Fibroblast of skin of scalp (primary cell): ENCODE results near the gene ARHGEF40.

Experiments
- DNase-seq: peaks from one replicate; pipeline ENCODE4 v3.0.0-alpha.2; 2013

The ARHGEF40 gene

GRCh38 chr14:21040370-21040925 is 29.7 kb upstream of the ARHGEF40 start:
- no peak for DNase-seq

GRCh38 chr14:21040941-21041340 is 29.2 kb upstream of the ARHGEF40 start:
- peak; percentile 36 for DNase-seq

- DNase-seq: peak; percentile 14
Observed at GRCh38 chr14:21041676-21042433, 28.2 kb upstream of the ARHGEF40 start, which contains the start of gene RNASE7. RNASE7 (plus strand) TSS chr14:21042362; CDS start chr14:21042993, 631 bp downstream.

GRCh38 chr14:21042918-21043317 is 27.2 kb upstream of the ARHGEF40 start:
- DNase-seq: no peak

- DNase-seq: no peak
Observed at GRCh38 chr14:21043387-21043973, 26.6 kb upstream of the ARHGEF40 start.

- no peak for DNase-seq
Observed at GRCh38 chr14:21043974-21044618, 26.0 kb upstream of the ARHGEF40 start.

GRCh38 chr14:21047378-21047781 is 22.7 kb upstream of the ARHGEF40 start:
- peak; percentile 36 for DNase-seq

GRCh38 chr14:21048638-21049037 is 21.5 kb upstream of the ARHGEF40 start:
- no peak for DNase-seq

- peak; percentile 53 for DNase-seq
Observed at GRCh38 chr14:21049271-21049673, 20.8 kb upstream of the ARHGEF40 start.

GRCh38 chr14:21050597-21050996 is 19.5 kb upstream of the ARHGEF40 start:
- no peak for DNase-seq

GRCh38 chr14:21053184-21054122 is 16.7 kb upstream of the ARHGEF40 start:
- no peak for DNase-seq

- no peak for DNase-seq
Observed at GRCh38 chr14:21054123-21054767, 15.9 kb upstream of the ARHGEF40 start.

GRCh38 chr14:21054768-21055145 is 15.3 kb upstream of the ARHGEF40 start:
- no peak for DNase-seq

GRCh38 chr14:21055432-21056117 is 14.5 kb upstream of the ARHGEF40 start:
- no peak for DNase-seq

- DNase-seq: peak; percentile 72
Observed at GRCh38 chr14:21056520-21057163, 13.5 kb upstream of the ARHGEF40 start.

GRCh38 chr14:21057803-21058675 is 12.1 kb upstream of the ARHGEF40 start, which contains the start of gene RNASE8:
RNASE8 (plus strand) TSS chr14:21057822; CDS start chr14:21057893, 71 bp downstream.
- DNase-seq: peak; percentile 34

GRCh38 chr14:21058903-21059302 is 11.2 kb upstream of the ARHGEF40 start:
- DNase-seq: no peak

- peak; percentile 47 for DNase-seq
Observed at GRCh38 chr14:21059842-21060613, 10.1 kb upstream of the ARHGEF40 start.
